Middle frontal gyrus (tissue), 1 donor: ENCODE results near the gene ZYG11B.
"Not testable (repeated sequence)": the region's sequence is repeated elsewhere in the genome, so short reads cannot be mapped to it uniquely, and the experiment has no call there.

Experiments
- DNase-seq: peaks from one replicate; pipeline ENCODE4 v3.0.0-alpha.2; 2015; ENCODE audit warnings: low spot score; ENCODE audit errors: extremely low spot score

Gene ZYG11B

DNA sequence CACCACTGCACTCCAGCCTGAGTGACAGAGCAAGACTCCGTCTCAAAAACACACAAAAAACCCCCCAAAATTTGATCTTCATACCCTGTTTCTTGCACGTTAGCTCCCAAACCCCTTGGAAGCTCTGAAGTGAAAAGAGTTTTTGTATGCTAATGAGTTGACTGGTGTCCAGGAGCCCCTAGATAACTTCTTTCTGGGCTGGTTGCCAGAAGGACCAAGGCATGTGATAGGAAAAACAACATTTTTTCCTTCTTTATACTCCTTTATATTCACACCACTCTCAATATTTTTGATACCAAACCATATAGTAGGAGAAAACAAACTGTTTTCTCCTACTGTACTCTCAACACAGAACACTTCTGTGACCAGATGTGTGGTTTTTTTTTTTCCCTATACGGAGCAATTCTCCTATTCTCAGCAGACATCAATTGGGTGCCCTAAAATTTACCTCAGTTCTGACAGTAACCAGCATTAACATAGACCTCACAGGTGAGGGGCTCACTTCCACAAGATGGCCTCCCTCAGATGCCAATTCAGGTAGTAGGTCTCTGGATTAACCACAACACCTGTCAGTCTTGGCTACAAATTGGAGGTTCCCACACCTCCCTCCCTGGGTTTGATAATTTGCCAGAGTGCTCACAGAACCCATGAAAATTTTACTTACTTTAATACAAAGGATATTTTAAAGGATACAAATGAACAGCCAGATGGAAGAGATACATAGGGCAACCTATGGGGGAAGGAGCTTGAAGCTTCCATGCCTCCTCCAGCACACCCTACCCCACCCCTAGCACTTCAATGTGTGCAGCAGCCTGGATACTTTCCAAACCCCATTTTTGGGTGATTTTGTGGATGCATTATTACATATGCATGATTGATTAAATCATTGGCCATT lies 25.6 kb downstream of the ZYG11B start:
- DNase-seq: no peak

DNA sequence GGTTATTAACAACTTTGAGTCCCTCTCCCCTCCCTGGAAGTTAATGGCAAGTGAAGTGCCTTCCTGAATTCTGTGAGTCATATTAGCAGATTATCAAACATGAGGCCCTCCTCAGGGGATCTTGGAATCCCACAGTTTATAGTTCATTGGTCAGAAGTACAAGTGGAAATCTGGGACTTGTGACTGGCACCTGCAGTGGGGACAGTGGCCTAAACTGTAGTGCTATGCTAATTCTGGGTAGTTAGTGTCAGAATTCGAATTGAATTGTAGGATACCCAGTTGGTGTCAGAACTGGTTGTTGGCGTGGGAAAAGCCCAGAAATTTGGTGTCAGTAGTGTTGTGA lies 26.2 kb downstream of the ZYG11B start:
- DNase-seq: no peak

DNA sequence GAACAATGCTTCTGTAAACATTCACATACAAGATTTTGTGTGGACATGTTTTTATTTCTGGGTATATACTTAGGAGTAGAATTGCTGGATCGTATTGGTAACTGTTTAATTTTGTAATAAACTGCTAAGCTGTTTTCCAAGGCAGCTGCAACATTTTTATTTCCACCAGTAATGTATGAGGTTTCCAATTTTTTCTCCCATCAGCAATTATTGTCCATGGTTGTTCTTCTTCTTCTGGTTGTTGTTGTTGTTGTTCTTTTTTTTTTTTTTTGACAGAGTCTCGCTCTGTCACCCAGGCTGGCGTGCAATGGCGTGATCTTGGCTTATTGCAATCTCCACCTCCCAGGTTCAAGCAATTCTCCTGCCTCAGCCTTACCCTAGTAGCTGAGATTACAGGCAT lies 26.9 kb downstream of the ZYG11B start:
- no peak for DNase-seq

- no peak for DNase-seq
These were observed 29.8 kb downstream of the ZYG11B start for GRCh38 chr1:52756020-52756419.

GRCh38 chr1:52759908-52760307 lies 33.7 kb downstream of the ZYG11B start:
- DNase-seq: no peak

GRCh38 chr1:52767596-52768280 lies 41.5 kb downstream of the ZYG11B start:
- no peak for DNase-seq

GRCh38 chr1:52769346-52770033 lies 43.2 kb downstream of the ZYG11B start:
- DNase-seq: no peak

DNA sequence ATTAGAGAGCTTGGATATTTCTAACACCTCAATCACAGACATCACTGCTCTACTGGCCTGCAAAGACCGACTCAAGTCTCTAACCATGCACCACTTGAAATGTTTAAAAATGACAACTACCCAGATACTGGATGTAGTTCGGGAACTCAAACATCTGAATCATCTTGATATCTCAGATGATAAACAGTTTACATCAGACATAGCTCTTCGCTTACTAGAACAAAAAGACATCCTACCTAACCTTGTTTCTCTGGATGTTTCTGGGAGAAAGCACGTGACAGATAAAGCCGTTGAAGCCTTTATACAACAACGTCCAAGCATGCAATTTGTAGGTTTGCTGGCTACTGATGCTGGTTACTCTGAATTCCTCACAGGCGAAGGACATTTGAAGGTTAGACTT lies 45.1 kb downstream of the ZYG11B start:
- no peak for DNase-seq

DNA sequence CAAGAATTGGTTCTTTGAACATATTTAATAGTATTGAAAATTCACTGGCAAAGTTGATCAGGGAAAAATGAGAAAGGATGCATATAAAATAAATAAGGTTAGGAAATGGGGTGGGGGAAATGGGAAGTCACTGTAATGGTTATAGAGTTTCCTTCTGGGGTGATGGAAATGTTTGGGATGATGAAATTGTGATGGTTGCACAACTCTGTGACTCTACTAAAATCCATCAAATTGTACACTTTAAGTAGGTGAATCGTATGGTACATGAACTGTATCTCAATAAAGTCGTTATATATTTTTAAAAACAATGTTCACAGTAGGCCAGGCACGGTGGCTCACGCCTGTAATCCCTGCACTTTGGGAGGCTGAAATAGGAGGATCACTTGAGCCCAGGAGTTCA lies 59.9 kb downstream of the ZYG11B start:
- no peak for DNase-seq

DNA sequence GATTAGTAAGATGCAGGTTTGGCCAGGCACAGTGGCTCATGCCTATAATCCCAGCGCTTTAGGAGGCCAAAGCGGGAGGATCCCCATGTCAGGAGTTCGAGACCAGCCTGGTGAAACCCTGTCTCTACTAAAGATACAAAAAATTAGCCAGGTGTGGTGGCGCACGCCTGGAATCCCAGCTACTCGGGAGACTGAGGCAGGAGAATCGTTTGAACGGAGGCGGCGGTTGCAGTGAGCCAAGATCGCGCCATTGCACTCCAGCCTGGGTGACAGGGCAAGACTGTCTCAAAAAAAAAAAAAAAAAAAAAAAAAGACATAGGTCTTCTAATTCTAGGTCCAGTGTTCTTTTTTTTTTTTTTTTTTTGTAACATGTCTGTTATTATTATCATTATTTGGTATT lies 64.2 kb downstream of the ZYG11B start:
- not testable (repeated sequence) for DNase-seq

- DNase-seq: no peak
These were observed 65.8 kb downstream of the ZYG11B start for GRCh38 chr1:52792036-52792435.

DNA sequence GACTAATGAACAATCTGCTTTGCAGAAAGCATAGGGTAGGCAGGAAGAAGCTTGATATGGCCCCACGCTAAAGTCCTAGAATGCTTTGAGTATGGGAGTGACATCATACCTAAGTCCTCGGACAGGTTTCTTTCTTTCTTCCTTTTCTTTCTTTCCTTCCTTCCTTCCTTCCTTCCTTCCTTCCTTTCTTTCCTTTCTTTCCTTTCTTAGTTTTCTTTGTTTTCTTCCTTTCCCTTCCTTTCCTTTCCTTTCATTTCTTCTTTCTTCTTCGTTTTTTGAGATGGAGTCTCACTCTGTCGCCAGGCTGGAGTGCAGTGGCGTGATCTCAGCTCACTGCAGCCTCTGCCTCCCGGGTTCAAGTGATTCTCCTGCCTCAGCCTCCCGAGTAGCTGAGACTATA lies 67.5 kb downstream of the ZYG11B start:
- DNase-seq: not testable (repeated sequence)

DNA sequence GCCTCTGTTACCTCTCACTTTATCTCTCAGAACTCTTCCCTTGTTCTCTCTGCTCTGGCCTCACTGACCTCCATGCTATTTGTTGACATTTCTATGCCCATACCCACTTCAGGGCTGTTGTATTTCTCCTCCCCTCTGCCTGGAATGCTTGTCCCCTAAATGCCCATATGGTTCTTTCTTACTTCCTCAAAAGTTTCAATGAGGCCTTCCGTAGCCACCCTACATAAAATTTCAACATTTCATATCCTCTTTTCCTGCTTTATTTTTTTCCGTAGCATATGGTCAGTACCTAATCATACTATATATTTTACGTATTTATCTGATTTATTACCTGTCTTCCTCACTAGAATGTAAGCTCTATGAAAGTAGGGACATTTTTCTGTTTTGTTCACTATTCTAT lies 69.2 kb downstream of the ZYG11B start:
- no peak for DNase-seq

DNA sequence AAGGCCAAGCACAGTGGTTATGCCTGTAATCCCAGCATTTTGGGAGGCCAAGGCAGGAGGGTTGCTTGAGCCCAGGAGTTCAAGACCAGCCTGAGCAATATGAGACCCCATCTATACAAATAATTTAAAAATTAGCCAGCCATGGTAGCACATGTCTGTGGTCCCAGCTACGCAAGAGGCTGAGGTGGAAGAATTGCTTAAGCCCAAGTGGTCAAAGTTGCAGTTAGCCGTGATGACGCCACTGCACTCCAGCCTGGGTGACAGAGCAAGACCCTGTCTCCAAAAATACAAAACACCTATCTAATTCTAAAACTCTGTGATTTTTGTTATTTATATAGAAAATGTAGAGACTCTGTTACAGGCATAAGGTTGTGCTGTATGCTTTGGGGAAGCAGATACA lies 72.1 kb downstream of the ZYG11B start:
- no peak for DNase-seq

DNA sequence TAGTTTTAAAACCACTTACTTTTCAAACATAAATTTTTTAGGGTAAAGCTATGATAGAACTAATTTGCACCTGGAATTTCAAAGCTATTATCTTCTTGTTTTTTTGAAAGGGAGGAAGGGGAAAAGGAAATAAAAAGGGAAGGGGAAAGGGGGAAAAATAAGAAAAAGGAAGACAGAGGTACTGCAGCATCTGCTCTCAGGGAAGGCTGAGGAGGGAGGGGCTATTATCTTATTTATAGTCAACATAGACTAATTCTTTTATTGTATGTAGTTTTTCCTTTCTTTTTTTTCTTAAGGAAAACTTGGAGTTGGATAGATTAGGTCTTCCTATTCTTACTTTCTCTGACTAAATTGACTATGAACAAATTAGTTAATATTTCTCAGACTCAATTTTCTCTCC lies 74.8 kb downstream of the ZYG11B start:
- DNase-seq: no peak

GRCh38 chr1:52804083-52804482 lies 77.8 kb downstream of the ZYG11B start:
- DNase-seq: not testable (repeated sequence)

- DNase-seq: no peak
These were observed 88.2 kb downstream of the ZYG11B start for GRCh38 chr1:52814465-52814864.

DNA sequence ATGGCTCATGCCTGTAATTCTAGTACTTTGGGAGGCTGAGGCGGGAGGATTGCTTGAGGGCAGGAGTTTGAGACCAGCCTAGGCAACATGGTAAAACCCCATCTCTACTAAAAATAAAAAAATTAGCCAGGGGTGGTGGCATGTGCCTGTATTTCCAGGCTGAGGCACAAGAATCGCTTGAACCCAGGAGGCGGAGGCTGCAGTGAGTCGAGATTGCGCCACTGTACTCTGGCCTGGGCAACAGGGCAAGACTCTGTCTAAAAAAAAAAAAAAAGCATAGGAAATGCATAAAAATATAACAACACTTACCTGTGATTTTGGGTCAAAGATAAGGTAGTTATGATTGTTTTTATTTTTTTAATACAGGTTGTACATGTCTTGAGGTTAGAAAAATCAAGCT lies 94.6 kb downstream of the ZYG11B start:
- not testable (repeated sequence) for DNase-seq

GRCh38 chr1:52825868-52826267 lies 99.6 kb downstream of the ZYG11B start:
- DNase-seq: no peak

- no peak for DNase-seq
These were observed 108.5 kb downstream of the ZYG11B start for GRCh38 chr1:52834798-52835197.

- DNase-seq: no peak
These were observed 109.8 kb downstream of the ZYG11B start for GRCh38 chr1:52836035-52836434.

GRCh38 chr1:52839175-52839574 lies 112.9 kb downstream of the ZYG11B start:
- DNase-seq: not testable (repeated sequence)
